Common myeloid progenitor, CD34-positive (primary cell): ENCODE measurements around the gene ZNF627.
A peak's percentile ranks its signal among the peaks of the same experiment; 100 is the strongest.

Experiments
- CTCF ChIA-PET: fragments of 350-600 bp; sonication (Branson Sonifier 250); formaldehyde crosslinking; loops from one replicate; lab custom pipeline; 2021; ENCODE audit warnings: antibody characterized with exemption; lab: Charles Lee
- POLR2A ChIA-PET: fragments of 350-600 bp; sonication (Branson Sonifier 250); formaldehyde crosslinking; loops from one replicate; lab custom pipeline; 2021; ENCODE audit warnings: antibody characterized with exemption; lab: Charles Lee
- DNase-seq, 3 donors: peaks; one replicate each; pipeline versions ENCODE4 v3.0.0 to v3.0.0-alpha.2; 2013
- H3K27ac ChIP-seq, 2 experiments: 1 replicate in 1 of 2; 2 replicates in 1 of 2; pipeline ENCODE4 v1.7.0; 2013; ENCODE audit warnings: inconsistent platforms in 2 of 2, low read length in 2 of 2, mild to moderate bottlenecking in 2 of 2, low read depth in 1 of 2, moderate library complexity in 1 of 2; ENCODE audit not compliant: severe bottlenecking in 2 of 2, insufficient read depth in 1 of 2, poor library complexity in 1 of 2
- H3K27me3 ChIP-seq, 5 experiments: replicated peaks in 2 of 5; 1 replicate in 3 of 5; 2 replicates in 2 of 5; pipeline versions ENCODE4 v1.6.1 to v1.7.0; 2013; ENCODE audit warnings: low read length in 4 of 5, mild to moderate bottlenecking in 2 of 5, moderate library complexity in 2 of 5, inconsistent platforms in 1 of 5; ENCODE audit not compliant: insufficient read depth in 5 of 5, control insufficient read depth in 4 of 5
- H3K36me3 ChIP-seq, 4 experiments: 1 replicate in 2 of 4; 2 replicates in 2 of 4; pipeline versions ENCODE4 v1.6.1 to v1.7.0; 2013; ENCODE audit warnings: low read length in 3 of 4, control low read depth in 1 of 4, mild to moderate bottlenecking in 1 of 4; ENCODE audit not compliant: control insufficient read depth in 4 of 4, insufficient read depth in 4 of 4
- H3K4me1 ChIP-seq, 4 experiments: 1 replicate in 3 of 4; 2 replicates in 1 of 4; pipeline versions ENCODE4 v1.6.1 to v1.7.1; 2013; ENCODE audit warnings: low read length in 3 of 4, mild to moderate bottlenecking in 3 of 4, control low read depth in 1 of 4, inconsistent platforms in 1 of 4, moderate library complexity in 1 of 4; ENCODE audit not compliant: control insufficient read depth in 4 of 4, insufficient read depth in 4 of 4; ENCODE audit errors: control extremely low read depth in 1 of 4
- H3K4me3 ChIP-seq, 7 experiments: 1 replicate in 4 of 7; 2 replicates in 3 of 7; pipeline versions ENCODE4 v1.5.1 to v1.7.0; 2013; ENCODE audit warnings: mild to moderate bottlenecking in 7 of 7, low read length in 6 of 7, moderate library complexity in 6 of 7, inconsistent platforms in 2 of 7, low read depth in 2 of 7, control low read depth in 1 of 7; ENCODE audit not compliant: insufficient read depth in 4 of 7, control insufficient read depth in 1 of 7; ENCODE audit errors: extremely low read depth in 1 of 7
- H3K9me3 ChIP-seq, 5 experiments: 1 replicate in 4 of 5; 2 replicates in 1 of 5; pipeline versions ENCODE4 v1.6.1 to v1.7.1; 2013; ENCODE audit warnings: low read length in 4 of 5, mild to moderate bottlenecking in 2 of 5, inconsistent platforms in 1 of 5, low read depth in 1 of 5, moderate library complexity in 1 of 5; ENCODE audit not compliant: control insufficient read depth in 4 of 5, insufficient read depth in 2 of 5; ENCODE audit errors: control extremely low read depth in 1 of 5
- WGBS: methylation state at CpG from one replicate; pipeline ENCODE4 v1.1.5; 2013; ENCODE audit not compliant: insufficient coverage; 5-methylcytosine and 5-hydroxymethylcytosine counted together

Gene ZNF627

GRCh38 chr19:11656535-11656934 lies 59.3 kb downstream of the ZNF627 start:
- H3K4me1 ChIP-seq = no peaks in the 10 kb centered on the region
- DNase-seq = no peak
- H3K4me3 ChIP-seq = no peak overlapping the region
- 100% methylated on average over 2 of the region's 3 CpGs for WGBS
- H3K27ac ChIP-seq = no peak overlapping the region
- POLR2A ChIA-PET = no interaction called here
- peaks cover 0 to 15% (median 11%) of the 10 kb centered on the region in 4 experiments for H3K36me3 ChIP-seq
- no peaks in the 10 kb centered on the region for H3K27me3 ChIP-seq
- H3K9me3 ChIP-seq = peaks cover 0 to 22% (median 13%) of the 10 kb centered on the region in 5 experiments
- CTCF ChIA-PET = interaction anchor here (1.2 kb wide), 1 partner anchor 37 kb away, joined by 3 read pairs; no protein-coding TSS in a partner anchor

- H3K27ac ChIP-seq = no peak overlapping the region
- ChIA-PET POLR2A (no interaction called here), CTCF (interaction anchor here (1.2 kb wide), 1 partner anchor 36 kb away, joined by 3 read pairs; no protein-coding TSS in a partner anchor)
Measured at GRCh38 chr19:11657307-11657706, 60.0 kb downstream of the ZNF627 start.

GRCh38 chr19:11658970-11659369 lies 61.7 kb downstream of the ZNF627 start:
- DNase-seq = no peak
- H3K9me3 ChIP-seq = peaks cover 0 to 3% (median 0%) of the 10 kb centered on the region in 5 experiments
- WGBS = 90% methylated on average over 6 of the region's 7 CpGs
- no peaks in the 10 kb centered on the region for H3K4me1 ChIP-seq
- H3K36me3 ChIP-seq = no peaks in the 10 kb centered on the region
- no peak overlapping the region for H3K27ac ChIP-seq
- CTCF ChIA-PET = interaction anchor here (0.8 to 1.6 kb wide), 2 partner anchors 14 to 41 kb away, joined by 4 read pairs; no protein-coding TSS in a partner anchor
- no peaks in the 10 kb centered on the region for H3K27me3 ChIP-seq
- no peak overlapping the region for H3K4me3 ChIP-seq
- POLR2A ChIA-PET = no interaction called here

More at GRCh38 chr19:11657307-11657706, 60.0 kb downstream of the ZNF627 start:
- no peak overlapping the region for H3K4me3 ChIP-seq
- no peaks in the 10 kb centered on the region for H3K4me1 ChIP-seq
- H3K36me3 ChIP-seq = peaks cover 0 to 7% (median 4%) of the 10 kb centered on the region in 4 experiments
- H3K9me3 ChIP-seq = peaks cover 0 to 14% (median 5%) of the 10 kb centered on the region in 5 experiments
- DNase-seq = no peak
- 74% methylated on average over 3 of the region's 3 CpGs for WGBS
- no peaks in the 10 kb centered on the region for H3K27me3 ChIP-seq

GRCh38 chr19:11659612-11660011 lies 62.3 kb downstream of the ZNF627 start:
- H3K4me3 ChIP-seq = no peak overlapping the region
- no peaks in the 10 kb centered on the region for H3K27me3 ChIP-seq
- H3K4me1 ChIP-seq = no peaks in the 10 kb centered on the region
- H3K9me3 ChIP-seq = peaks cover 0 to 2% (median 0%) of the 10 kb centered on the region in 5 experiments
- CTCF ChIA-PET = interaction anchor here (0.7 to 1.6 kb wide), 4 partner anchors 15 to 265 kb away, joined by 3 to 4 read pairs (median 4); partner anchors contain the start of gene ZNF700
- POLR2A ChIA-PET = no interaction called here
- no CpG with 5 or more reads among the region's 1 CpG for WGBS
- no peak overlapping the region for H3K27ac ChIP-seq
- peak; percentile 18 to 41 (median 40) for DNase-seq
- H3K36me3 ChIP-seq = no peaks in the 10 kb centered on the region

GRCh38 chr19:11662278-11662677 lies 65.0 kb downstream of the ZNF627 start:
- Histone ChIP-seq H3K9me3 (no peaks in the 10 kb centered on the region), H3K36me3 (no peaks in the 10 kb centered on the region), H3K27ac (no peak overlapping the region), H3K27me3 (no peaks in the 10 kb centered on the region), H3K4me3 (no peak overlapping the region), H3K4me1 (no peaks in the 10 kb centered on the region)
- POLR2A ChIA-PET = no interaction called here
- DNase-seq = no peak
- 96% methylated on average over 23 of the region's 30 CpGs for WGBS
- CTCF ChIA-PET = interaction anchor here (2.0 kb wide), 1 partner anchor 11 kb away, joined by 5 read pairs; no protein-coding TSS in a partner anchor

- WGBS = 95% methylated on average over 8 of the region's 8 CpGs
- no peak for DNase-seq
- ChIA-PET POLR2A (no interaction called here), CTCF (interaction anchor here (2.0 kb wide), 1 partner anchor 10 kb away, joined by 5 read pairs; no protein-coding TSS in a partner anchor)
- Histone ChIP-seq H3K36me3 (no peaks in the 10 kb centered on the region), H3K27me3 (no peaks in the 10 kb centered on the region), H3K9me3 (no peaks in the 10 kb centered on the region), H3K4me3 (no peak overlapping the region), H3K4me1 (no peaks in the 10 kb centered on the region), H3K27ac (no peak overlapping the region)
Measured at GRCh38 chr19:11663181-11663591, 65.9 kb downstream of the ZNF627 start.
